Stimulated activated CD8-positive, alpha-beta memory T cell treated with anti-CD3 and anti-CD28 coated beads, Interleukin-4, amount 100 ng/mL, for 24 hours (primary cell): ENCODE results near the gene TTLL7.
"Not testable (repeated sequence)": the region's sequence is repeated elsewhere in the genome, so short reads cannot be mapped to it uniquely, and the experiment has no call there.

Source experiments
- DNase-seq: peaks from one replicate; pipeline ENCODE4 v3.0.0-alpha.2; 2020; ENCODE audit warnings: low read depth

TTLL7 gene

DNA sequence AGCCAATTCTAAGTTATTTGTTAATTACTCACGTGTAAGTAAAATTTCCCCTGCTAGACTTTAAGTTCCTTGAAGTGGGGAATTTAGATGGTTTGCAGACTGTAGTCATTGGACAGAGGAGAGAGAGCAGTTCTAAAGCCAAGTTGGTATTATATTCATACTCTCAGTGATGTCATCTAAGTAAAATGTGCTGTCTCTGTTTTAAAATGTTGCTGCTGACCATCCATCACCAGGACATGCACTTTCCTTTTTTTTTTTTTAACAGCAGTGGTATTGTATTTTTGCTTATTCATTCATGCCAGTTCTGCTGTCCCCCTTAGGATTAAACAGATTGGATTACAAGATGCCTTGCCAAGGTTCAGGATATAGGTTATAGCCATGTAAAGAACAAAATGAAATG, 2.3 kb downstream of the TTLL7 start:
- no peak for DNase-seq

- DNase-seq, result no peak
Observed at GRCh38 chr1:83996191-83996590, 2.7 kb downstream of the TTLL7 start.

GRCh38 chr1:83995649-83996048, 3.3 kb downstream of the TTLL7 start:
- DNase-seq, result no peak

DNA sequence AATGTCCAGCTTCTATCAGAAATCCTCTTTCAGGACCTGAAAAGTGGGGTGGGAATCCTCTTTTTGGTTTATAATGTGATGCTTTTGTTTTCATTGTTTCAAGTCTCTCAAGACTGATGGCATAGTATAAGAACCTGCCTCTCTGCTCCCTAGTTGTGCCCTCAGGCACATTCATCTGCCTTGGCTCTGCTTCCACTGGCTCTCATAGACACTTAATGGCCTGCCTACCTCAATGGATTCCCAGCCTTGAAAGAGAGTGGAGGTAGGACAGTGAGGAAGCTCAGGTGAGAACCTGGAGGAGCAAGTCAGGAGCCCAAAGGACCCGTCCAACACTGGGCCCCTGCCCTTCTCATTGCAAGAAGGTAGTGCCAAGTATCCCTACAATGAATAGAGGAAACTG, 4.8 kb downstream of the TTLL7 start:
- no peak for DNase-seq

DNA sequence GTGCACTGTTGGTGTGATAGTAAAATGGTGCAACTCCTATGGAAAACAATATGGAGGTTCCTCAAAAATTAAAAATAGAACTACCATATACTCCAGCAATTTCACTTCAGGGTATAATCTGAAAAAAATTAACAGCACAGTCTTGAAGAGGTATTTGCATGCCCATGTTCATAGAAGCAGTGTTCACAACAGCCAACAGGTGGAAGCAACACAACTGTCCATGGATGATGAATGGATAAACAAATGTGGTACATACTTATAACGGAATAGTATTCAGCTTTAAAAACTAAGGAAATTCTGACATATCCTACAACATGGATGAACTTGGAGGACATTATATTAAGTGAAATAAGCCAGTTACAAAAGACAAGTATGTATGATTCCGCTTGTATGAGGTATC, 8.2 kb downstream of the TTLL7 start:
- no peak for DNase-seq

DNA sequence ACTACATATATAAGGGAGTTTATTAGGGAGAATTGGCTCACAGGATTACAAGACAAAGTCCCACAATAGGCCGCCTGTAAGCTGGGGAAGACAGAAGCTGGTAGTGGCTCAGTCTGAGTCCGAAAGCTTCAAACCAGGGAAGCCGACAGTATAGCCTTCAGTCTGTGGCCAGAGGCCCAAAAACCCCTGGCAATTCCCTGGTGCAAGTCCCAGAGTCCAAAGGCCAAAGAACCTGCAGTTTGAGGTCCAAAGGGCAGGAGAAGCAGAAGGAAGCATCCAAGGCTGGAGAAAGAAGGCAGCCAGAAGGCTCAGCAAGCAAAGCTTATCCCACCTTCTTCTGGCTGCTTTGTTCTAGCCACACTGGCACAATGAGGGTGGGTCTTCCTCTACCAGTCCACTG, 13.9 kb downstream of the TTLL7 start:
- DNase-seq, result no peak

DNA sequence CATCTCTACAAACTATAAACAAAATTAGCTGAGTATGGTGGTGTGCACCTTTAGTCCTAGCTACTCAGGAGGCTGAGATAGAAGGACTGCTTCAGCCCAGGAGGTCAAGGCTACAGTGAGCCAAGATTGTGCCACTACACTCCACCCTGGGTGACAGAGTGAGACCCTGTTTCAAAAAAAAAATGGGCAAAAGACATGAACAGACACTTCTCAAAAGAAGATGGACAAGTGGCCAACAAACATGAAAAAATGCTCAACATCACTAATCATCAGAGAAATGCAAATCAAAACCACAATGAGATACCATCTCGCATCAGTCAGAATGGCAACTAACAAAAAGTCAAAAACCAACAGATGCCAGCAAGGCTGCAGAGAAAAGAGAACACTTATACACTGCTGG, 15.0 kb downstream of the TTLL7 start:
- DNase-seq, result not testable (repeated sequence)

DNA sequence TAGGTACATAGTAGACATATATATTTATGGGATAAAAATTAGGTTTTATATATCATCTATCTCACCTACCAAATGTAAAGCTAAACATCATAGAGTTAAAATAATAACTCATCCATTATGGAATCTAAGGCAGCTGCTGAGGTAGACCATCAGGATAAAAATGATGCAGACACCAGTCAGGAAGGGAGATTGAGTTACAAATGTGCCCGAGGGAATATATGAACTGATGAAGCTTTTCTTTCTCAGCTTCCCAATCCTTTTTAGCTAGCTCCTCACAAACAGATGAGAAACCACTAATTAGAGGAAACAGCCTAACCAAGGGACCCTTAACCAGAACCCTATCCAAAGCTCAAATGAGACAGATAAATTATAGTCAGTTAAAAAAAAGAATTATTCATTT, 20.9 kb downstream of the TTLL7 start:
- no peak for DNase-seq

- no peak for DNase-seq
Observed at GRCh38 chr1:83976920-83977319, 22.0 kb downstream of the TTLL7 start.

- DNase-seq, result no peak
Observed at GRCh38 chr1:83970802-83971201, 28.1 kb downstream of the TTLL7 start.

- DNase-seq, result no peak
Observed at GRCh38 chr1:83970114-83970513, 28.8 kb downstream of the TTLL7 start.

- DNase-seq, result no peak
Observed at GRCh38 chr1:83967336-83967735, 31.6 kb downstream of the TTLL7 start.

- no peak for DNase-seq
Observed at GRCh38 chr1:83964153-83964552, 34.8 kb downstream of the TTLL7 start.

GRCh38 chr1:83961571-83962295, 37.2 kb downstream of the TTLL7 start:
- DNase-seq, result no peak

DNA sequence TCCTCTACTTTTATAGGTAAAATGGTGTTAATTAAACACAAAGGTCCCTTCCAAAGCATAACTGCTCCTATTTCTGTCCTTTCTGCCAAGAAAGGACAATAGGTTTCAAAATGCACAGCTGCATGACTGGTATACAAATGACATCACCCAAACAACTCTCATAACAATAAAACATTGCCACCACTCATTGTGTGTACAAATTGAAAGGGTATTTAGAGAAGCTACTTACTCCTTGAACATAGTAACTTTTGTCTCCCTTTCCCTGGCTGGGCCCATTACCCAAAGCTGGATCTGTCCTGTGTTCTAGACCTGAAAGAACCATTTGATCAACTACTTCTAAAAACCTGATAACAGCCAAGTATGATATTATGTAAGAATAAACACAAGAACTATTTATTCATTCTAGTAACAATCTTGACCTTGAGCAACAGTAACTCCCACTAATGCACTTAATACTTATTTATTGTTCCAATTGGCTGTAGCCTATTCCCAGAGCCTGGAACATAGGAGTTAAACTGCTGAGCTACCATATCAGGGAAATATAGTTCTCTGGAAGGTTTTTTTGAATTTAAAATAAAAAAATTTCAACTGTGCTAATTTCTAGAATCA, 38.2 kb downstream of the TTLL7 start:
- no peak for DNase-seq

GRCh38 chr1:83959824-83960498, 39.0 kb downstream of the TTLL7 start:
- no peak for DNase-seq

- DNase-seq, result no peak
Observed at GRCh38 chr1:83958704-83959103, 40.2 kb downstream of the TTLL7 start.

- no peak for DNase-seq
Observed at GRCh38 chr1:83954166-83954823, 44.6 kb downstream of the TTLL7 start.

- no peak for DNase-seq
Observed at GRCh38 chr1:83950106-83950661, 48.7 kb downstream of the TTLL7 start.

GRCh38 chr1:83942914-83943313, 56.0 kb downstream of the TTLL7 start:
- DNase-seq, result no peak

- DNase-seq, result no peak
Observed at GRCh38 chr1:83934550-83934949, 64.4 kb downstream of the TTLL7 start.

- DNase-seq, result no peak
Observed at GRCh38 chr1:83932693-83933092, 66.2 kb downstream of the TTLL7 start.

DNA sequence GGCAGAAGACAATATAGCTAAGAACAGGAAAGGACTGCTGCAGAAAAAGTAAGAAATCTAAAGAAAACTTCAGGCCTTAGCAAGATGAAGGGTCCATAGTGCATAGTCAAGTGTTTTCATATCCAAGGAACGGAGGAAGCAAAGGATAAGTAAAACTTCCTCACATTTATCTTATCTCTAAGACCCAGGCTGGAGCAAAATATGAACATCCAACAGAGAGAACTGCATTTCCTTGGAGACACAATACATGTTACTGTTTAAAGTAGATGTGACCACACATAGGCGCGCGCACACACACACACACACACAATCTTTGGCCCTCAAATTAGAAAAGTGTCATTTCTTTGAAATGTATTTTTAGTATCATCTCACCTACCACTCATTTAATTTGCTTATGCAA, 66.7 kb downstream of the TTLL7 start:
- DNase-seq, result no peak
